Caco-2 (cell line): ENCODE measurements around the gene CHERP. TPM values are rescaled to one million over a fixed set of nuclear protein-coding genes. Genes with fewer than 3 reads are reported as not detected.
"Not testable (repeated sequence)": the region's sequence is repeated elsewhere in the genome, so short reads cannot be mapped to it uniquely, and the experiment has no call there.

Experiments used
- BruUV-seq: library from RNA; stranded (reverse); fragments of 400-500 nt; replicated peaks from 2 replicates; lab custom pipeline; 2021; lab: Mats Ljungman, UMichigan
- CTCF ChIA-PET: fragments of 300-600 bp; sonication (Branson Sonifier 250); formaldehyde crosslinking; loops from one replicate; lab custom pipeline; 2022; ENCODE audit warnings: antibody characterized with exemption; lab: Charles Lee
- POLR2A ChIA-PET: fragments of 300-600 bp; sonication (Branson Sonifier 250); formaldehyde crosslinking; loops from one replicate; lab custom pipeline; 2022; ENCODE audit warnings: antibody characterized with exemption; lab: Charles Lee
- DNase-seq, 2 experiments: peaks; one replicate each; pipeline versions ENCODE4 v3.0.0 to v3.0.0-alpha.2; 2020 to 2022
- H3K27me3 ChIP-seq: replicated peaks from 2 replicates; pipeline ENCODE4 v1.6.0; 2011; ENCODE audit warnings: low read length; ENCODE audit not compliant: control insufficient read depth, insufficient read depth
- H3K36me3 ChIP-seq: 2 replicates; pipeline ENCODE4 v1.5.1; 2011; ENCODE audit warnings: low read length; ENCODE audit not compliant: control insufficient read depth, insufficient read depth
- H3K4me1 ChIP-seq: fragments of 250-450 bp; sonication (Bioruptor Pico); 2 replicates; pipeline ENCODE4 v1.5.1; 2020; ENCODE audit warnings: mild to moderate bottlenecking
- H3K4me3 ChIP-seq: 2 replicates; pipeline ENCODE4 v1.5.1; 2011; ENCODE audit warnings: low read depth, mild to moderate bottlenecking, control low read depth, low read length
- H3K9me3 ChIP-seq: fragments of 250-450 bp; sonication (Bioruptor Pico); 2 replicates; pipeline ENCODE4 v1.5.1; 2020; ENCODE audit warnings: mild to moderate bottlenecking, moderate library complexity
- H3K27ac Mint-ChIP-seq: one replicate; pipeline ENCODE4 v1.8.0; 2022; ENCODE audit warnings: mixed read lengths; ENCODE audit not compliant: unreplicated experiment
- H3K27me3 Mint-ChIP-seq: one replicate; pipeline ENCODE4 v1.8.0; 2022; ENCODE audit warnings: mixed read lengths; ENCODE audit not compliant: insufficient read depth, unreplicated experiment
- H3K36me3 Mint-ChIP-seq: one replicate; pipeline ENCODE4 v1.8.0; 2022; ENCODE audit warnings: mild to moderate bottlenecking, mixed read lengths; ENCODE audit not compliant: insufficient read depth, unreplicated experiment
- H3K4me1 Mint-ChIP-seq: one replicate; pipeline ENCODE4 v1.8.0; 2022; ENCODE audit warnings: low read depth, mixed read lengths; ENCODE audit not compliant: unreplicated experiment
- H3K4me3 Mint-ChIP-seq: one replicate; pipeline ENCODE4 v1.8.0; 2022; ENCODE audit warnings: mild to moderate bottlenecking, moderate library complexity, mixed read lengths; ENCODE audit not compliant: unreplicated experiment
- H3K9me3 Mint-ChIP-seq: one replicate; pipeline ENCODE4 v1.8.0; 2022; ENCODE audit warnings: mixed read lengths; ENCODE audit not compliant: unreplicated experiment
- intact Hi-C: fragments of 100-400 bp; cut with micrococcal nuclease; formaldehyde crosslinking; loops from one replicate; pipeline ENCODE4 v1.10.0; 2022; ENCODE audit not compliant: unreplicated experiment
- total RNA-seq: library from RNA; stranded (reverse); gene quantifications from 2 replicates; pipeline ENCODE4 v1.2.3, GENCODE V29; 2022
- TF ChIP-seq, protein P1 (sequence below), 2 experiments: fragments of 200-600 bp in 1 of 2; IDR thresholded peaks; 1 replicate in 1 of 2; 2 replicates in 1 of 2; pipeline versions ENCODE4 v1.5.1 to v1.8.0; 2011 to 2022; ENCODE audit warnings: antibody characterized with exemption in 1 of 2, control low read depth in 1 of 2, inconsistent platforms in 1 of 2, low read depth in 1 of 2, low read length in 1 of 2, mild to moderate bottlenecking in 1 of 2, moderate library complexity in 1 of 2; ENCODE audit not compliant: insufficient read depth in 1 of 2, severe bottlenecking in 1 of 2, unreplicated experiment in 1 of 2

Gene CHERP
- total RNA-seq, 1 experiment from 2014 or later, result 66.1 TPM

DNA sequence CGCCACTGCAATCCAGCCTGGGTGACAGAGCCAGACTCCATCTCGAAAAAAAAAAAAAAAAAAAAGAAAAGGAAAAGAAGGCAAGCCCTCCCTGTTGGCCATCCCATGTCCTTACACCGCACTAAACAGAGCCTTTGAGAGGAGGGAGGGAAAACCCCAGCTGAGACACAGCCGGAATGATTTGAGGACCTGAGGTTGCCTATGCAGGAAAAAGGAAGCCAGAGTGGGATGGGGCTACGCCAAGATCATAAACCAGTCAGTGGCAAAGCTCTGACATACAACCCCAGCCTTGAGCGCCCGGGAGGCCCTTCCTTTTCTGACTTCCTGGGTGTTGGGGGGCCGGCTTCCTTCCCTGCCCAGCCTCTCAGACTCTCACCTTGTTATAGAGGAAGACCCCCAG, 12.5 kb upstream of the CHERP start:
- CTCF ChIA-PET, result no interaction called here
- H3K4me1 ChIP-seq, result no peaks in the 10 kb centered on the region
- H3K4me3 Mint-ChIP-seq, result no peak overlapping the region
- POLR2A ChIA-PET, result no interaction called here
- no peaks in the 10 kb centered on the region for H3K27me3 ChIP-seq
- H3K27me3 Mint-ChIP-seq, result no peaks in the 10 kb centered on the region
- H3K4me1 Mint-ChIP-seq, result no peaks in the 10 kb centered on the region
- no peaks in the 10 kb centered on the region for H3K9me3 Mint-ChIP-seq
- peaks cover 1% of the 10 kb centered on the region; the same call in 1 of the 2 replicates for H3K36me3 ChIP-seq
- no TSS peak for BruUV-seq
- intact Hi-C loops, result no loop called here
- no peak overlapping the region for H3K4me3 ChIP-seq
- H3K27ac Mint-ChIP-seq, result no peak overlapping the region
- DNase-seq, result no peak
- peaks cover 38% of the 10 kb centered on the region for H3K36me3 Mint-ChIP-seq
- H3K9me3 ChIP-seq, result no peaks in the 10 kb centered on the region
- TF ChIP-seq, protein P1, sequence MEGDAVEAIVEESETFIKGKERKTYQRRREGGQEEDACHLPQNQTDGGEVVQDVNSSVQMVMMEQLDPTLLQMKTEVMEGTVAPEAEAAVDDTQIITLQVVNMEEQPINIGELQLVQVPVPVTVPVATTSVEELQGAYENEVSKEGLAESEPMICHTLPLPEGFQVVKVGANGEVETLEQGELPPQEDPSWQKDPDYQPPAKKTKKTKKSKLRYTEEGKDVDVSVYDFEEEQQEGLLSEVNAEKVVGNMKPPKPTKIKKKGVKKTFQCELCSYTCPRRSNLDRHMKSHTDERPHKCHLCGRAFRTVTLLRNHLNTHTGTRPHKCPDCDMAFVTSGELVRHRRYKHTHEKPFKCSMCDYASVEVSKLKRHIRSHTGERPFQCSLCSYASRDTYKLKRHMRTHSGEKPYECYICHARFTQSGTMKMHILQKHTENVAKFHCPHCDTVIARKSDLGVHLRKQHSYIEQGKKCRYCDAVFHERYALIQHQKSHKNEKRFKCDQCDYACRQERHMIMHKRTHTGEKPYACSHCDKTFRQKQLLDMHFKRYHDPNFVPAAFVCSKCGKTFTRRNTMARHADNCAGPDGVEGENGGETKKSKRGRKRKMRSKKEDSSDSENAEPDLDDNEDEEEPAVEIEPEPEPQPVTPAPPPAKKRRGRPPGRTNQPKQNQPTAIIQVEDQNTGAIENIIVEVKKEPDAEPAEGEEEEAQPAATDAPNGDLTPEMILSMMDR (IDR thresholded peaks at IDR 0.05; ENCODE audit: insufficient read depth in 1 of 2, low read depth in 1 of 2, low read length in 1 of 2, severe bottlenecking in 1 of 2, unreplicated experiment in 1 of 2), result no peak

DNA sequence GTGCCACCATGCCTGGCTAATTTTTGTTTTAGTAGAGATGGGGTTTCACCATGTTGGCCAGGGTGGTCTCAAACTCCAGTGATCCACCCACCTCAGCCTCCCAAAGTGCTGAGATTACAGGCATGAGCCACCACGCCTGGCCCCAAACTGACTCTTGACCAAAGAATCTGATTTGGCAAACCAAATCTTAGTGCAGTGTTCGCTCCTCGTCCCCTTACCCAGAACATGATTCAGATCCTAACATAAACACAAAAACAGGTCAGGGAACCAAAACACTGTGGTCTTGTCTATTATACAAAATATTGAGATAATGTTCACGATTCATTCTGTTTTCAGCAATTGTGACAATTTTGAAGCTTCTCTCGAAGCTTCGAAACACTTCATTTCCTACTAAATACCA, 9.7 kb upstream of the CHERP start:
- H3K27ac Mint-ChIP-seq, CTCF ChIA-PET, H3K4me3 ChIP-seq, H3K27me3 ChIP-seq, POLR2A ChIA-PET, H3K4me1 Mint-ChIP-seq, H3K4me1 ChIP-seq, H3K9me3 ChIP-seq, H3K27me3 Mint-ChIP-seq, DNase-seq, H3K9me3 Mint-ChIP-seq, intact Hi-C loops, H3K36me3 ChIP-seq, H3K4me3 Mint-ChIP-seq: not testable (repeated sequence)
- BruUV-seq, result TSS peak; percentile 21
- peaks cover 15% of the 10 kb centered on the region for H3K36me3 Mint-ChIP-seq

DNA sequence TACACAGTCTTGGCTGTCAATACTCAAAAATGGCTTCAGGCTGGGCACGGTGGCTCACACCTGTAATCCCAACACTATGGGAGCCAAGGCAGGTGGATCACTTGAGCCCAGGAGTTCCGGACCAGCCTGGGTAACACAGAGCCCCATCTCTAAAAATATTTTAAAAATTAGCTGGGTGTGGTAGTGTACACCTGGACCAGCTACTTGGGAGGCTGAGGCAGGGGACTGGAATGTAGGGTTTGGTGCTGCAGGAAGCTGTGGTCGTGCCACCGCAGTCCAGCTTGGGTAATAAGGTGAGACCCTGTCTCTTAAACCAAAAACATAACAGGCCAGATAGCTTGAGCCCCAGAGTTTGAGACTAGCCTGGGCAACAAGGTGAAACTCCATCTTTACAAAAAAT, 6.7 kb upstream of the CHERP start:
- Histone ChIP-seq H3K4me1 (no peaks in the 10 kb centered on the region), H3K9me3 (no peaks in the 10 kb centered on the region), H3K27me3 (no peaks in the 10 kb centered on the region), H3K36me3 (no peaks in the 10 kb centered on the region), H3K4me3 (no peak overlapping the region)
- H3K9me3 Mint-ChIP-seq, result no peaks in the 10 kb centered on the region
- intact Hi-C loops, result no loop called here
- H3K27ac Mint-ChIP-seq, result no peak overlapping the region
- TF ChIP-seq, protein P1 (IDR thresholded peaks at IDR 0.05; ENCODE audit: insufficient read depth in 1 of 2, low read depth in 1 of 2, low read length in 1 of 2, severe bottlenecking in 1 of 2, unreplicated experiment in 1 of 2), result no peak
- H3K4me1 Mint-ChIP-seq, result no peaks in the 10 kb centered on the region
- no peak for DNase-seq
- CTCF ChIA-PET, result no interaction called here
- no peaks in the 10 kb centered on the region for H3K36me3 Mint-ChIP-seq
- no TSS peak for BruUV-seq
- POLR2A ChIA-PET, result no interaction called here
- no peak overlapping the region for H3K4me3 Mint-ChIP-seq
- H3K27me3 Mint-ChIP-seq, result no peaks in the 10 kb centered on the region
